ENCODE data around the gene TOMM34. TPM values are rescaled to one million over a fixed set of nuclear protein-coding genes. Genes with fewer than 3 reads are reported as not detected.

Gene TOMM34
- total and polyA plus RNA-seq, 2 of the 13 experiments (the other 11 are each of a cell fraction or from before 2014, with no cell fraction given): 36.2 to 52.0 TPM

- TF ChIP-seq, protein P1, sequence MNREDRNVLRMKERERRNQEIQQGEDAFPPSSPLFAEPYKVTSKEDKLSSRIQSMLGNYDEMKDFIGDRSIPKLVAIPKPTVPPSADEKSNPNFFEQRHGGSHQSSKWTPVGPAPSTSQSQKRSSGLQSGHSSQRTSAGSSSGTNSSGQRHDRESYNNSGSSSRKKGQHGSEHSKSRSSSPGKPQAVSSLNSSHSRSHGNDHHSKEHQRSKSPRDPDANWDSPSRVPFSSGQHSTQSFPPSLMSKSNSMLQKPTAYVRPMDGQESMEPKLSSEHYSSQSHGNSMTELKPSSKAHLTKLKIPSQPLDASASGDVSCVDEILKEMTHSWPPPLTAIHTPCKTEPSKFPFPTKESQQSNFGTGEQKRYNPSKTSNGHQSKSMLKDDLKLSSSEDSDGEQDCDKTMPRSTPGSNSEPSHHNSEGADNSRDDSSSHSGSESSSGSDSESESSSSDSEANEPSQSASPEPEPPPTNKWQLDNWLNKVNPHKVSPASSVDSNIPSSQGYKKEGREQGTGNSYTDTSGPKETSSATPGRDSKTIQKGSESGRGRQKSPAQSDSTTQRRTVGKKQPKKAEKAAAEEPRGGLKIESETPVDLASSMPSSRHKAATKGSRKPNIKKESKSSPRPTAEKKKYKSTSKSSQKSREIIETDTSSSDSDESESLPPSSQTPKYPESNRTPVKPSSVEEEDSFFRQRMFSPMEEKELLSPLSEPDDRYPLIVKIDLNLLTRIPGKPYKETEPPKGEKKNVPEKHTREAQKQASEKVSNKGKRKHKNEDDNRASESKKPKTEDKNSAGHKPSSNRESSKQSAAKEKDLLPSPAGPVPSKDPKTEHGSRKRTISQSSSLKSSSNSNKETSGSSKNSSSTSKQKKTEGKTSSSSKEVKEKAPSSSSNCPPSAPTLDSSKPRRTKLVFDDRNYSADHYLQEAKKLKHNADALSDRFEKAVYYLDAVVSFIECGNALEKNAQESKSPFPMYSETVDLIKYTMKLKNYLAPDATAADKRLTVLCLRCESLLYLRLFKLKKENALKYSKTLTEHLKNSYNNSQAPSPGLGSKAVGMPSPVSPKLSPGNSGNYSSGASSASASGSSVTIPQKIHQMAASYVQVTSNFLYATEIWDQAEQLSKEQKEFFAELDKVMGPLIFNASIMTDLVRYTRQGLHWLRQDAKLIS (CRISPR knock-in tag; IDR thresholded peaks at IDR 0.05): no peak
- TF ChIP-seq, protein P2, sequence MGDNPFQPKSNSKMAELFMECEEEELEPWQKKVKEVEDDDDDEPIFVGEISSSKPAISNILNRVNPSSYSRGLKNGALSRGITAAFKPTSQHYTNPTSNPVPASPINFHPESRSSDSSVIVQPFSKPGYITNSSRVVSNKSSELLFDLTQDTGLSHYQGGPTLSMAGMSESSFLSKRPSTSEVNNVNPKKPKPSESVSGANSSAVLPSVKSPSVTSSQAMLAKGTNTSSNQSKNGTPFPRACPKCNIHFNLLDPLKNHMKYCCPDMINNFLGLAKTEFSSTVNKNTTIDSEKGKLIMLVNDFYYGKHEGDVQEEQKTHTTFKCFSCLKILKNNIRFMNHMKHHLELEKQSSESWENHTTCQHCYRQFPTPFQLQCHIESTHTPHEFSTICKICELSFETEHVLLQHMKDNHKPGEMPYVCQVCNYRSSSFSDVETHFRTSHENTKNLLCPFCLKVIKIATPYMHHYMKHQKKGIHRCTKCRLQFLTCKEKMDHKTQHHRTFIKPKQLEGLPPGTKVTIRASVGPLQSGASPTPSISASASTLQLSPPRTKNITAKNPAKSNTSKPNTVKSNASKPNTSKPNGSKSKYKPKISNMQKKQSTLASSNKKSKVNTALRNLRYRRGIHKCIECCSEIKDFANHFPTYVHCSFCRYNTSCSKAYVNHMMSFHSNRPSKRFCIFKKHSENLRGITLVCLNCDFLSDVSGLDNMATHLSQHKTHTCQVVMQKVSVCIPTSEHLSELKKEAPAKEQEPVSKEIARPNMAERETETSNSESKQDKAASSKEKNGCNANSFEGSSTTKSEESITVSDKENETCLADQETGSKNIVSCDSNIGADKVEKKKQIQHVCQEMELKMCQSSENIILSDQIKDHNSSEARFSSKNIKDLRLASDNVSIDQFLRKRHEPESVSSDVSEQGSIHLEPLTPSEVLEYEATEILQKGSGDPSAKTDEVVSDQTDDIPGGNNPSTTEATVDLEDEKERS (CRISPR knock-in tag; IDR thresholded peaks at IDR 0.05): no peak
- no peak for TF ChIP-seq KLF12 (CRISPR knock-in tag; IDR thresholded peaks at IDR 0.05; ENCODE audit: borderline replicate concordance)
- no peak for TF ChIP-seq ONECUT2 (CRISPR knock-in tag; IDR thresholded peaks at IDR 0.05)
- TF ChIP-seq TEAD2 (CRISPR knock-in tag; IDR thresholded peaks at IDR 0.05): no peak
- TF ChIP-seq ZNF558 (CRISPR knock-in tag; IDR thresholded peaks at IDR 0.05; ENCODE audit: borderline replicate concordance): no peak
- no peak for TF ChIP-seq MYNN (CRISPR knock-in tag; IDR thresholded peaks at IDR 0.05; ENCODE audit: low read depth)
- TF ChIP-seq, protein P3, sequence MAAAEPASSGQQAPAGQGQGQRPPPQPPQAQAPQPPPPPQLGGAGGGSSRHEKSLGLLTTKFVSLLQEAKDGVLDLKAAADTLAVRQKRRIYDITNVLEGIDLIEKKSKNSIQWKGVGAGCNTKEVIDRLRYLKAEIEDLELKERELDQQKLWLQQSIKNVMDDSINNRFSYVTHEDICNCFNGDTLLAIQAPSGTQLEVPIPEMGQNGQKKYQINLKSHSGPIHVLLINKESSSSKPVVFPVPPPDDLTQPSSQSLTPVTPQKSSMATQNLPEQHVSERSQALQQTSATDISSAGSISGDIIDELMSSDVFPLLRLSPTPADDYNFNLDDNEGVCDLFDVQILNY (CRISPR knock-in tag; conservative IDR thresholded peaks at IDR 0.05): no peak
- TF ChIP-seq NONO (IDR thresholded peaks at IDR 0.05): no peak
- TF ChIP-seq NONO (CRISPR knock-in tag; conservative IDR thresholded peaks at IDR 0.05): no peak
- TF ChIP-seq ZNF441 (CRISPR knock-in tag; IDR thresholded peaks at IDR 0.05; ENCODE audit: borderline replicate concordance): no peak
- TF ChIP-seq ZBTB20 (CRISPR knock-in tag; IDR thresholded peaks at IDR 0.05; ENCODE audit: borderline replicate concordance, low read depth): no peak
Observed at GRCh38 chr20:44952731-44953130, 7.5 kb downstream of the TOMM34 start (continued).
